Mesodermal cell (in vitro differentiated cells): Measurements from ENCODE around the gene CTNNAL1.

Experiments used
- H3K27ac ChIP-seq: 2 replicates; pipeline ENCODE4 v1.7.0; 2013; ENCODE audit warnings: mild to moderate bottlenecking, low read depth, low read length, moderate library complexity; ENCODE audit not compliant: severe bottlenecking
- H3K36me3 ChIP-seq: 2 replicates; pipeline ENCODE4 v1.7.1; 2013; ENCODE audit warnings: mild to moderate bottlenecking, low read length, moderate library complexity; ENCODE audit not compliant: control insufficient read depth, insufficient read depth
- H3K4me1 ChIP-seq: one replicate; pipeline ENCODE4 v1.7.1; 2013; ENCODE audit warnings: mild to moderate bottlenecking, low read length; ENCODE audit not compliant: insufficient read depth, control insufficient read depth, poor library complexity, severe bottlenecking
- H3K4me3 ChIP-seq: 2 replicates; pipeline ENCODE4 v1.7.0; 2013; ENCODE audit warnings: low read length, control low read depth, mild to moderate bottlenecking; ENCODE audit not compliant: insufficient read depth, poor library complexity, severe bottlenecking; ENCODE audit errors: extremely low read depth
- H3K9me3 ChIP-seq: 2 replicates; pipeline ENCODE4 v1.7.1; 2013; ENCODE audit warnings: mild to moderate bottlenecking, low read length, moderate library complexity; ENCODE audit not compliant: control insufficient read depth
- WGBS, 2 experiments: methylation state at CpG; one replicate each; pipeline ENCODE4 v1.1.5; 2013; ENCODE audit warnings: missing lambda C conversion rate in 2 of 2; ENCODE audit not compliant: insufficient coverage in 2 of 2; 5-methylcytosine and 5-hydroxymethylcytosine counted together

Gene CTNNAL1

GRCh38 chr9:109026306-109026705, 13.0 kb upstream of the CTNNAL1 start:
- no peak overlapping the region for H3K27ac ChIP-seq
- no peaks in the 10 kb centered on the region for H3K9me3 ChIP-seq
- WGBS, 2 experiments: 94 to 96% methylated on average over 6 to 7 of the region's 7 CpGs
- peaks cover 35% of the 10 kb centered on the region for H3K36me3 ChIP-seq
- no peaks in the 10 kb centered on the region for H3K4me1 ChIP-seq
- no peak overlapping the region for H3K4me3 ChIP-seq

GRCh38 chr9:109022873-109023272, 9.6 kb upstream of the CTNNAL1 start:
- no peak overlapping the region for H3K4me3 ChIP-seq

GRCh38 chr9:109020581-109021511, 7.5 kb upstream of the CTNNAL1 start:
- Histone ChIP-seq H3K4me1 (no peaks in the 10 kb centered on the region), H3K4me3 (no peak overlapping the region), H3K36me3 (peaks cover 52% of the 10 kb centered on the region), H3K9me3 (no peaks in the 10 kb centered on the region), H3K27ac (no peak overlapping the region)
- WGBS, 2 experiments: 83 to 100% methylated on average over 1 to 2 of the region's 6 CpGs

More at GRCh38 chr9:109022873-109023272, 9.6 kb upstream of the CTNNAL1 start:
- Histone ChIP-seq H3K4me1 (no peaks in the 10 kb centered on the region), H3K36me3 (peaks cover 46% of the 10 kb centered on the region), H3K9me3 (no peaks in the 10 kb centered on the region), H3K27ac (no peak overlapping the region)

DNA sequence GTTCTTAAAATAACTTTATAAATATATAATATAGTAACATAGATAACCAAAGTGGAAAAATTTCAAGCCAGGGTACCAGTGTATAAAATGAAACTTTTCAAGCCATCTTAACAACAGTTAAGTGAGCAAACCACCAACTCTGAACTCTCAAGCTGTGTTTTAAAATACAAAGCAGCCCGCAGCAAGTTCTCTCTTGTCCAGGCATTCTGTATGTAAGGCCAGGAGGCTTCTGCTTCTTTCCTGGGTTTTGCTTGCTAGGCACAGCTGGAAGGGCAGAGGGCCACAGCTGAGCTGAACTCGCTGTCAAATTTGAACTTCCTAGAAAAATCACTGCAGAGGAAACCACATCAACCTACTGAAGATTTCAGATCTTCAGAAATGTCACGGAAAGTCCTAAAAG, 6.8 kb upstream of the CTNNAL1 start:
- WGBS, 2 experiments: 95 to 100% methylated on average over 2 of the region's 3 CpGs
- H3K4me1 ChIP-seq: no peaks in the 10 kb centered on the region
- H3K36me3 ChIP-seq: peaks cover 52% of the 10 kb centered on the region
- H3K9me3 ChIP-seq: no peaks in the 10 kb centered on the region
- no peak overlapping the region for H3K27ac ChIP-seq
- H3K4me3 ChIP-seq: no peak overlapping the region

- H3K4me1 ChIP-seq: peaks cover 4% of the 10 kb centered on the region
- H3K27ac ChIP-seq: no peak overlapping the region
- H3K36me3 ChIP-seq: peaks cover 46% of the 10 kb centered on the region
- H3K4me3 ChIP-seq: no peak overlapping the region
- 100% methylated on average over 1 of the region's 3 CpGs for WGBS, 2 experiments
- H3K9me3 ChIP-seq: no peaks in the 10 kb centered on the region
These were observed 6.1 kb upstream of the CTNNAL1 start for GRCh38 chr9:109019420-109019819.

GRCh38 chr9:109017493-109017892, 4.2 kb upstream of the CTNNAL1 start:
- Histone ChIP-seq H3K9me3 (no peaks in the 10 kb centered on the region), H3K36me3 (peaks cover 46% of the 10 kb centered on the region), H3K4me3 (no peak overlapping the region), H3K27ac (no peak overlapping the region), H3K4me1 (peaks cover 13% of the 10 kb centered on the region)
- 88% methylated on average over 1 of the region's 6 CpGs for WGBS, 2 experiments

- peaks cover 13% of the 10 kb centered on the region for H3K4me1 ChIP-seq
- peaks cover 46% of the 10 kb centered on the region for H3K36me3 ChIP-seq
- no peaks in the 10 kb centered on the region for H3K9me3 ChIP-seq
- H3K27ac ChIP-seq: no peak overlapping the region
- H3K4me3 ChIP-seq: no peak overlapping the region
These were observed 3.8 kb upstream of the CTNNAL1 start for GRCh38 chr9:109017061-109017460.

- WGBS, 2 experiments: no CpG with 5 or more reads among the region's 1 CpG
- peaks cover 39% of the 10 kb centered on the region for H3K36me3 ChIP-seq
- no peaks in the 10 kb centered on the region for H3K9me3 ChIP-seq
- H3K27ac ChIP-seq: no peak overlapping the region
- no peak overlapping the region for H3K4me3 ChIP-seq
- peaks cover 21% of the 10 kb centered on the region for H3K4me1 ChIP-seq
These were observed 2.8 kb upstream of the CTNNAL1 start for GRCh38 chr9:109016132-109016531.

- Histone ChIP-seq H3K4me1 (peaks cover 26% of the 10 kb centered on the region), H3K36me3 (peaks cover 26% of the 10 kb centered on the region), H3K4me3 (no peak overlapping the region), H3K27ac (peak overlapping the region; percentile 88), H3K9me3 (no peaks in the 10 kb centered on the region)
- 99 to 100% methylated on average over 5 to 6 of the region's 7 CpGs for WGBS, 2 experiments
These were observed 1.4 kb upstream of the CTNNAL1 start for GRCh38 chr9:109014608-109015280.

DNA sequence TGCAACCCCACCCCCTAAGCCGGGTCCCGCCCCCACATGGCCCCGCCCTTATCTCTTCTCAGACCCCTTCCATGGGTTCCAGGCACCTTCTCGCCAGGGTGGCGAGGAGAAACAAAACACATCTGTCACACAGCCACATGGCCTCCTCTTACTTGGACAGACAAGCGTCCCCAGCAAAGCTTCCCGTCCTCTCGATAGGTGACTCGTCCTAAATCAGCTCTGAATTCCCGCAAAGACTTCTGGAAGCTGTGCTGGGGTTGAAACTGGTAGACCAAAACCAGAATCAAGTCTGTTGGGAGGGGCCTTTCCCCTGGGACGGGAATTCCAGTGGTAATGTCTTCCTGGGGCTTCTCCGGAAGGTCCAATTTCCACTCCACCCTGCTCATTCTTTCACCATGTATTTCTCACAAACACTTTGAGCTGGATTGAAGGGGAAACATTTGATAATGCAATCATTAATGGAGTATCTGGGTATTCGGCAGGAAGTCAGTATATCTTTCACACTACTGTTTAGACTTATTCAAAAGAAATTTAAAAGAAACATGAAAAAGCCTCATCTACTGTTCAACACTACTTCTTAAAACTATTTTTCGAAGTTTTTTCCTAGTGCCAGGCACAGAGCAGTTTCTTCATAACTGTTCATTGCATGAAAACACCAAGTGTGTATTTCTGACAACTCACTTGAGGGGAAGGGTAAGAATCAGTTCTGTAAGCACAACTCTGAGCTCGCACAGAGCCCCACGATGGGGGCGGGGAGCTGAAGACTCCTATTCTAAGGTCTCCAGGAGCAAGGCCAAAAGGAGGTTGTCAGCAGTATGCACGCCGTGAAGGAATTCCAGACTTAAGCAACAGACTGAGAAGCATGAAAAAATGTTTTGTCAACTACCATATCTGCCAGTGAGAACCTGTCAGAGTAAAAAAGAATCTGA, 644 bp upstream of the CTNNAL1 start:
- Histone ChIP-seq H3K36me3 (peaks cover 18% of the 10 kb centered on the region), H3K27ac (peak overlapping the region; percentile 88), H3K9me3 (no peaks in the 10 kb centered on the region), H3K4me1 (peaks cover 26% of the 10 kb centered on the region), H3K4me3 (peak overlapping the region; percentile 81)
- 23 to 46% methylated on average over 7 to 16 of the region's 19 CpGs for WGBS, 2 experiments
